GM15510 (cell line): ENCODE measurements around the gene CSNK2B.

Source experiments
- POLR2A ChIP-seq: IDR thresholded peaks from 3 replicates; pipeline ENCODE4 v1.6.1; 2011; ENCODE audit warnings: borderline replicate concordance; ENCODE audit not compliant: insufficient read length; ENCODE audit errors: extremely low read depth

The CSNK2B gene

GRCh38 chr6:31702819-31703716 lies 37.2 kb downstream of the CSNK2B start, which contains the start of gene ABHD16A:
Gene ABHD16A (minus strand): TSS chr6:31703324. CDS start chr6:31703281, 43 bp downstream.
- TF ChIP-seq POLR2A = peak; percentile 93

- TF ChIP-seq POLR2A = no peak
Observed at GRCh38 chr6:31705931-31706330, 40.1 kb downstream of the CSNK2B start.

DNA sequence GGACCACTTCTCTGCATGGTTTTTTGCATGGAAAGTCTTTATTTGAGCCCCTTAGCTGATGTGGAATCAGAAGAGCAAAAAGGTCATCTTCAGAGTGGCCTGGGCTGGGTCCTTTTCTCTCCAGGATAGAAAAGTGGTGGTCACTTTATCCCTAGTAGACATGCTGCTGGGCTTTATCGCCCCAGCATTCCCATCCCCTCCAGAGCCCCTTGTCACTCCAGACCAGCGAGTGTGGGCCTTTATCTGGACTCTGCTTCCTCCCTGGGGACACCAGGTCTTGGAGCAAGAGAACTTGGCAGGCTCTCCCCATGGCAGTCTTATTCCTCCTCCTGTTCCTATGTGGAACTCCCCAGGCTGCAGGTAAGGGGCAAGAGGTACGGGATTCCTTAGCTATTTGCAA lies 40.7 kb downstream of the CSNK2B start, which contains the start of gene LY6G6F:
Gene LY6G6F, plus strand, starts transcription at position 268 of the 400 bp plus-strand sequence. Its CDS starts 41 bp downstream, at position 309.
- TF ChIP-seq POLR2A = no peak

- TF ChIP-seq POLR2A = no peak
Observed at GRCh38 chr6:31707701-31708100, 41.8 kb downstream of the CSNK2B start.

GRCh38 chr6:31708224-31708623 lies 42.3 kb downstream of the CSNK2B start:
- no peak for TF ChIP-seq POLR2A

DNA sequence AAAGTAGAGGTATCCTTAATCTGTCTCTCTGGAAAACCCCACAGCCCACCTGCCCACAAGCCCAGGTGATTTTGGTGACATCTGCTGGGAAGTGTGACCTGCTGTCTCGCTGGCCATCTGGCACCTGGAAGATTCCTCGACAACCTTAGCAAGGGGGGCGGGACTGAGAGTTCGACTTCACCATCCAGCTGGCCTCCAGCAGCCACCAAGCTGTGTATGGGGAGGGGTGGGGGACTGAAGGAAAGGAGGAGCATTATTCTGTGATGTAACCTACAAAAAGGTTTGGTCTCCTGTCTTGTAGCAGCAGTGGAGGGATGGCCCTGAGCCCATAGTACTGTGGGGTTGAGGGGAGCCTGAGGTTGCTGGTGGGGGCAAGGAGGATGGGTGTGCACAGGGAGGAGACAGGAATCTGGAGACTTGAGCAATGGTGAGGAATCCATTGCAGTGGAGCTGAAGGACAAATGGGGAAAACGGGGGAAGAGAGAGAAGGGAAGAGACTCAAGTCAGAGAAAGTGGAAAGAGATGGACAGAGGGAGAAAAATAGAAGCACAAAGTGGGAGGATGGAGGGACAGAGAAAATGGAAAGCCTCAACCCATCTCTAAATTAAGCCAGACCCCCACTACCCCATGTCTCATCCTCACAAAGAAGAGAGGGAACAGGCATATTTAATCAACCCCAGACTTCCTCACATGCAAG lies 44.8 kb downstream of the CSNK2B start:
- no peak for TF ChIP-seq POLR2A

- TF ChIP-seq POLR2A = no peak
Observed at GRCh38 chr6:31711233-31711632, 45.4 kb downstream of the CSNK2B start.

DNA sequence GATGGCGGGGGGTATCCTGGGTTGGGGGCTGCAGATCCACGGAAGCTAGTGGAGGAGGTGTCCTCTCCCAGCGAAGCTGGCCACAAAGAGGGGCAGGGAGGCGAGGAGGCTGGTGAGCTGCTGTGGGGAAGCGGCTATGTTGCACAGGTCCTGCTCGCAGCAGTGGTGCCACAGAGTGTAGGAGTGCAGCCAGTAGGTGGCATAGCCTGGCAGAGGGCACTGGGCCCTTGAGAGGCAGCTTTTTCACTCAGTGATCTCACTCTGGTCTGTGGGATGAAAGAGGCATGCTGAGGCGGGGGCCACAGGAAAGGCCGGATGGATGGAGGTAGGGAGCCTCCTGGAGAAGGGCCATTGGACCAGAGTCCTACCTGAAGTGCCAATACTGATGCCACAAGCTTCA lies 46.4 kb downstream of the CSNK2B start:
- TF ChIP-seq POLR2A = no peak

GRCh38 chr6:31713465-31713864 lies 47.6 kb downstream of the CSNK2B start:
- TF ChIP-seq POLR2A = no peak

GRCh38 chr6:31713991-31714684 lies 48.3 kb downstream of the CSNK2B start:
- no peak for TF ChIP-seq POLR2A

DNA sequence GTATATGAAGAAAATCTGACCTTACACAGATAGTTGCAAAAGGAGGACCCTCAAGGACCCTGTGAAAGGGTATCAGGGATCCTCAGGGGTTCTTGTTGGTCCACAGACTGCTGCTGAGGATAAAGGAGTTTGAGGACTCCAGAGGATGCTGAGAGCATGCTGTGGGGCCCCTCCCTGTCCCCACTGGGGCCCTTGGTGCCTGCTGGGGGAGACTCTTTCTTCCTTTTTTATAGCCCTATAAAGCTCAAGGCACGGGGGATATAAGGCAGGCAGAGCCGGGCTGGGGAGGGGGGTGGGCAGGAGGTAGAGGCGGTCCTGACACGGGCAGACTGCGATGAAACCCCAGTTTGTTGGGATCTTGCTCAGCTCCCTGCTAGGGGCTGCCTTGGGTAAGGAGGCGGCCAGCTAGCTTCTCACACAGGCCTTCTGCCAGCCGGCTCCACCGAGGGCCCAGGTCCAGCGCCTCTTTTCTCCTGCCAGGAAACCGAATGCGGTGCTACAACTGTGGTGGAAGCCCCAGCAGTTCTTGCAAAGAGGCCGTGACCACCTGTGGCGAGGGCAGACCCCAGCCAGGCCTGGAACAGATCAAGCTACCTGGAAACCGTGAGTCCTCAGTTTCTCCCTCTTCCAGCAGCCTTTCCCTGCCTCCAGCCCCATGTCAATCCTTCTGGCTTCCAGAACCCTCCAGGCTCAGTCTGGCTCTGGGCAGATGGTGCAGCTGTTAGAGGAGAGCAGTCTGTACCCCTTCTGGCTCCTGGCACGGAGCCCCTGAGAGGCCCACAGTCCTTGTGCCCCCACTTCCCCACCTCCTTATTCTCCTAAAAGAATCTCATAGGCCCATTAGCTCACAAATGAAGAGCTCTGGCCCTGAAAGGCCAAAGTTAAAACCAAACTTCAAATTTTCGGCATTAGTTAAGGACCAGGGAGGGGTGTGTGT lies 49.4 kb downstream of the CSNK2B start, which contains the start of gene LY6G6D:
Gene LY6G6D, plus strand, starts transcription at position 327 of the 937 bp plus-strand sequence. Its CDS starts 8 bp downstream, at position 335.
- TF ChIP-seq POLR2A = no peak

DNA sequence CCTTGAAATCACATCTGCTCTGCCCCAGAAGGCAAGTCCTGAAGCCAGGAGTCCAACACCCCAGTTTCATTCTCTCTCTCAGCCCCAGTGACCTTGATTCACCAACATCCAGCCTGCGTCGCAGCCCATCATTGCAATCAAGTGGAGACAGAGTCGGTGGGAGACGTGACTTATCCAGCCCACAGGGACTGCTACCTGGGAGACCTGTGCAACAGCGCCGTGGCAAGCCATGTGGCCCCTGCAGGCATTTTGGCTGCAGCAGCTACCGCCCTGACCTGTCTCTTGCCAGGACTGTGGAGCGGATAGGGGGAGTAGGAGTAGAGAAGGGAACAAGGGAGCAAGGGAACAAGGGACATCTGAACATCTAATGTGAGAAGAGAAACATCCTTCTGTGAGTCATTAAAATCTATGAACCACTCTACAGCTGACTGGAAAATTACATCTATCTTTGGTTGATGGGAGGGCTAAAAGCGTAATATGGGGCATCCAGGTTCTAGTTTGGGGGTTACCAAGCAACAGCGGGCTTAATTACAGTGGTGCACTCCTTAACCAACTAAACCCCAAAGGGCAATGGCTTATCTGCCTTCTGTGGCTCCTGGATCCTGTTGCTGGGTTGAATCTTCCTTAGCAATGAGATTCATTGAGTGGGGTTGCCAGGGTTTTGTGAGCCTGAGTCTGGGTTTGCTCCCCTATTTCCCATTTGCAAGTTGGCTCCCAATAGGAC lies 51.8 kb downstream of the CSNK2B start:
- no peak for TF ChIP-seq POLR2A

GRCh38 chr6:31718265-31718664 lies 52.4 kb downstream of the CSNK2B start:
- TF ChIP-seq POLR2A = no peak
